Measurements from ENCODE around the gene IL16. TPM values are rescaled to one million over a fixed set of nuclear protein-coding genes. Genes with fewer than 3 reads are reported as not detected.

Gene IL16
- total and polyA plus RNA-seq, 9 of the 15 experiments (the other 6 are each of a cell fraction or from before 2014, with no cell fraction given) = 1.4 to 18.8 (median 10.6) TPM

- DNase-seq (ENCODE audit: extremely low read depth in 1 of 4, low spot score in 3 of 4) = no peak
- Histone ChIP-seq H3K9me3 (replicated peaks; ENCODE audit: control insufficient read depth, insufficient read depth, low read depth, low read length) (no peaks in the 10 kb centered on the region), H3K4me1 (replicated peaks in 1 of 2; ENCODE audit: control insufficient read depth in 2 of 2, insufficient read depth in 2 of 2, low read length in 2 of 2) (no peaks in the 10 kb centered on the region), H3K27ac (ENCODE audit: extremely low read depth, low read depth, low read length) (no peak overlapping the region), H3K4me2 (ENCODE audit: insufficient read depth, low read length) (no peak overlapping the region), H3K79me2 (ENCODE audit: control insufficient read depth, insufficient read depth, low read length) (no peaks in the 10 kb centered on the region), H3K9ac (ENCODE audit: insufficient read depth in 1 of 2, low read depth in 2 of 2, low read length in 2 of 2) (no peak overlapping the region), H2AFZ (ENCODE audit: low read depth, low read length) (no peak overlapping the region), H4K20me1 (replicated peaks; ENCODE audit: control insufficient read depth, insufficient read depth, low read length) (no peaks in the 10 kb centered on the region), H3K36me3 (ENCODE audit: control insufficient read depth, insufficient read depth, low read length) (no peaks in the 10 kb centered on the region), H3K9me1 (ENCODE audit: control insufficient read depth, insufficient read depth, low read length) (no peaks in the 10 kb centered on the region), H3K27me3 (ENCODE audit: control insufficient read depth in 2 of 2, insufficient read depth in 2 of 2, low read length in 2 of 2) (no peaks in the 10 kb centered on the region), H3K4me3 (no peak overlapping the region)
- TF ChIP-seq KDM1A (IDR thresholded peaks at IDR 0.05) (no peak), BRD4 (IDR thresholded peaks at IDR 0.05) (no peak), ILF3 (IDR thresholded peaks at IDR 0.05; ENCODE audit: borderline replicate concordance) (no peak), ZNF696 (CRISPR knock-in tag; conservative IDR thresholded peaks at IDR 0.05) (no peak), MIER1 (IDR thresholded peaks at IDR 0.05; ENCODE audit: low read depth) (no peak), NR2C1 (IDR thresholded peaks at IDR 0.05) (no peak), NR2C1 (tag; IDR thresholded peaks at IDR 0.05) (no peak), POU5F1 (IDR thresholded peaks at IDR 0.05; ENCODE audit: borderline replicate concordance, low read depth, low read length, partially characterized antibody) (no peak), VEZF1 (CRISPR knock-in tag; IDR thresholded peaks at IDR 0.05) (no peak), MTA1 (IDR thresholded peaks at IDR 0.05; ENCODE audit: borderline replicate concordance) (no peak), CHCHD3 (CRISPR knock-in tag; IDR thresholded peaks at IDR 0.05) (no peak)
- ChIA-PET POLR2A (interaction anchor here (0.6 kb wide), 1 partner anchor 740 kb away, joined by 3 read pairs; no protein-coding TSS in a partner anchor), CTCF (ENCODE audit: low intra/inter-chr PET ratio) (no interaction called here)
- no peak for ATAC-seq
- in situ Hi-C loops (cut with MboI) (no loop called here), intact Hi-C loops (cut with micrococcal nuclease) (no loop called here)
- FAIRE-seq = no peak
- no TSS peak for BruUV-seq (replicated peaks)
Observed at GRCh38 chr15:81213982-81214381, 17.3 kb downstream of the IL16 start.
